B cell (primary cell): Measurements from ENCODE around the gene SLC44A1. TPM values are rescaled to one million over a fixed set of nuclear protein-coding genes. Genes with fewer than 3 reads are reported as not detected.
"Not testable (repeated sequence)": the region's sequence is repeated elsewhere in the genome, so short reads cannot be mapped to it uniquely, and the experiment has no call there.

ENCODE experiments used
- ATAC-seq: fragments of 200-7000 bp; cut with Tn5 transposase; one replicate; pipeline ENCODE4 v1.10.0; 2021; ENCODE audit warnings: low read depth, mild to moderate bottlenecking, moderate number of reproducible peaks, moderate library complexity
- CTCF ChIA-PET: fragments of 350-600 bp; sonication (Branson Sonifier 250); formaldehyde crosslinking; loops from one replicate; lab custom pipeline; 2021; ENCODE audit warnings: antibody characterized with exemption, inconsistent platforms; lab: Charles Lee
- POLR2A ChIA-PET: fragments of 350-600 bp; sonication (Branson Sonifier 250); formaldehyde crosslinking; loops from one replicate; lab custom pipeline; 2021; ENCODE audit warnings: antibody characterized with exemption; lab: Charles Lee
- DNase-seq: peaks from one replicate; pipeline ENCODE4 v3.0.0; 2013
- H2AFZ ChIP-seq: 2 replicates; pipeline ENCODE4 v1.6.1; 2012; ENCODE audit warnings: mild to moderate bottlenecking, low read depth, low read length; ENCODE audit not compliant: insufficient read depth, poor library complexity, severe bottlenecking
- H3K27ac ChIP-seq, 2 donors: 1 replicate in 1 of 2; 2 replicates in 1 of 2; pipeline ENCODE4 v1.5.1; 2012 to 2013; ENCODE audit warnings: low read length in 2 of 2, mild to moderate bottlenecking in 2 of 2, moderate library complexity in 1 of 2
- H3K27me3 ChIP-seq, 4 experiments: fragments of 200-600 bp in 1 of 4; sonication (generic) in 1 of 4; replicated peaks in 1 of 4; 1 replicate in 2 of 4; 2 replicates in 2 of 4; pipeline versions ENCODE4 v1.6.1 to v1.7.0; 2013 to 2016; ENCODE audit warnings: low read length in 3 of 4, mild to moderate bottlenecking in 2 of 4, mixed read lengths in 1 of 4, moderate library complexity in 1 of 4; ENCODE audit not compliant: insufficient read depth in 4 of 4, control insufficient read depth in 3 of 4; ENCODE audit errors: control extremely low read depth in 1 of 4
- H3K36me3 ChIP-seq, 2 experiments: replicated peaks in 1 of 2; 1 replicate in 1 of 2; 2 replicates in 1 of 2; pipeline versions ENCODE4 v1.6.1 to v1.7.1; 2013; ENCODE audit warnings: low read length in 1 of 2; ENCODE audit not compliant: insufficient read depth in 2 of 2, control insufficient read depth in 1 of 2; ENCODE audit errors: control extremely low read depth in 1 of 2, extremely low read depth in 1 of 2
- H3K4me1 ChIP-seq, 2 donors: fragments of 200-600 bp in 1 of 2; sonication (generic) in 1 of 2; 1 replicate in 1 of 2; 2 replicates in 1 of 2; pipeline versions ENCODE4 v1.5.1 to v1.6.1; 2013 to 2017; ENCODE audit warnings: low read length in 2 of 2; ENCODE audit not compliant: control insufficient read depth in 2 of 2, insufficient read depth in 2 of 2
- H3K4me2 ChIP-seq: replicated peaks from 2 replicates; pipeline ENCODE3; 2012; ENCODE audit warnings: mild to moderate bottlenecking, low read depth, low read length; ENCODE audit not compliant: poor library complexity, severe bottlenecking
- H3K4me3 ChIP-seq, 5 experiments: fragments of 200-600 bp in 1 of 5; sonication (generic) in 1 of 5; 1 replicate in 3 of 5; 2 replicates in 2 of 5; pipeline versions ENCODE4 v1.5.1 to v1.7.0; 2011 to 2016; ENCODE audit warnings: low read length in 4 of 5, mild to moderate bottlenecking in 4 of 5, low read depth in 2 of 5, control low read depth in 1 of 5, moderate library complexity in 1 of 5; ENCODE audit not compliant: insufficient read depth in 1 of 5; ENCODE audit errors: control extremely low read depth in 1 of 5, extremely low read depth in 1 of 5
- H3K79me2 ChIP-seq: fragments of 200-600 bp; sonication (generic); one replicate; pipeline ENCODE4 v1.6.0; 2016; ENCODE audit warnings: low read length; ENCODE audit not compliant: control insufficient read depth, insufficient read depth
- H3K9ac ChIP-seq: fragments of 200-600 bp; sonication (generic); 2 replicates; pipeline ENCODE4 v1.6.1; 2017; ENCODE audit warnings: mild to moderate bottlenecking, low read length, moderate library complexity
- H3K9me3 ChIP-seq, 3 donors: one replicate each; pipeline versions ENCODE4 v1.6.1 to v1.7.1; 2013; ENCODE audit warnings: low read length in 2 of 3; ENCODE audit not compliant: control insufficient read depth in 2 of 3, insufficient read depth in 1 of 3; ENCODE audit errors: control extremely low read depth in 1 of 3
- H4K20me1 ChIP-seq: 2 replicates; pipeline ENCODE4 v1.6.0; 2012; ENCODE audit warnings: mild to moderate bottlenecking, low read length; ENCODE audit not compliant: insufficient read depth, control insufficient read depth, poor library complexity, severe bottlenecking
- H3K27ac Mint-ChIP-seq: one replicate; pipeline ENCODE4 v1.8.0; 2021; ENCODE audit warnings: mixed read lengths
- H3K27me3 Mint-ChIP-seq: one replicate; pipeline ENCODE4 v1.8.0; 2021; ENCODE audit warnings: mixed read lengths
- H3K4me1 Mint-ChIP-seq: one replicate; pipeline ENCODE4 v1.8.0; 2021; ENCODE audit warnings: mixed read lengths
- H3K4me3 Mint-ChIP-seq: one replicate; pipeline ENCODE4 v1.8.0; 2021; ENCODE audit warnings: mixed read lengths
- H3K9me3 Mint-ChIP-seq: one replicate; pipeline ENCODE4 v1.8.0; 2022; ENCODE audit warnings: mixed read lengths; ENCODE audit not compliant: insufficient read depth
- CTCF ChIP-seq: fragments of 200-600 bp; IDR thresholded peaks from one replicate; pipeline ENCODE4 v1.8.0; 2022; ENCODE audit warnings: antibody characterized with exemption, mild to moderate bottlenecking
- EZH2 ChIP-seq: IDR thresholded peaks from 2 replicates; pipeline ENCODE4 v1.6.1; 2012; ENCODE audit warnings: borderline replicate concordance, low read depth, mild to moderate bottlenecking, moderate library complexity, low read length; ENCODE audit not compliant: insufficient read depth, poor library complexity, severe bottlenecking
- WGBS: methylation state at CpG from one replicate; pipeline ENCODE4 v1.1.5; 2013; ENCODE audit warnings: missing lambda C conversion rate; ENCODE audit not compliant: insufficient coverage; 5-methylcytosine and 5-hydroxymethylcytosine counted together
- intact Hi-C: fragments of 100-400 bp; cut with micrococcal nuclease; formaldehyde crosslinking; loops from one replicate; pipeline ENCODE4 v1.10.0; 2022
- polyA plus RNA-seq: library from polyadenylated mRNA; depleted of rRNA; stranded (reverse); fragments of >200 nt; gene quantifications from 2 replicates; pipeline ENCODE4 v1.2.3, GENCODE V29; 2012
- total RNA-seq, 2 donors: library from RNA; stranded (reverse); fragments of 120-200 nt in 1 of 2; gene quantifications; 1 replicate in 1 of 2; 2 replicates in 1 of 2; pipeline versions ENCODE4 v1.2.3 to v1.2.4, GENCODE V29; 2013 to 2022

SLC44A1 gene
- total and polyA plus RNA-seq, 2 donors (not counting 1 experiment from before 2014, with no cell fraction given) = 2.2 to 17.7 TPM

- no peaks in the 10 kb centered on the region for H3K36me3 ChIP-seq
- intact Hi-C loops = no loop called here
- H4K20me1 ChIP-seq = no peaks in the 10 kb centered on the region
- TF ChIP-seq EZH2 (no peak), CTCF (no peak)
- no peaks in the 10 kb centered on the region for H3K9me3 ChIP-seq
- H3K27ac Mint-ChIP-seq = no peak overlapping the region
- no peak overlapping the region for H3K4me2 ChIP-seq
- DNase-seq (no peak), ATAC-seq (no peak)
- no peak overlapping the region for H3K4me3 Mint-ChIP-seq
- H3K4me3 ChIP-seq = no peak overlapping the region
- ChIA-PET POLR2A (no interaction called here), CTCF (interaction anchor here (0.7 to 2.6 kb wide), 2 partner anchors 11 to 1080 kb away, joined by 3 to 10 read pairs; partner anchors contain the start of gene SLC44A1)
- no peak overlapping the region for H3K9ac ChIP-seq
- H3K4me1 ChIP-seq = peaks cover 5 to 20% of the 10 kb centered on the region in 2 donors
- peaks cover 20% of the 10 kb centered on the region for H3K4me1 Mint-ChIP-seq
- peaks cover 30% of the 10 kb centered on the region for H3K79me2 ChIP-seq
- no peak overlapping the region for H3K27ac ChIP-seq
- H3K27me3 ChIP-seq = no peaks in the 10 kb centered on the region
- no peak overlapping the region for H2AFZ ChIP-seq
- H3K27me3 Mint-ChIP-seq = no peaks in the 10 kb centered on the region
- H3K9me3 Mint-ChIP-seq = no peaks in the 10 kb centered on the region
These were observed 11.0 kb downstream of the SLC44A1 start for GRCh38 chr9:105255421-105255820.

- H3K27me3 Mint-ChIP-seq, H2AFZ ChIP-seq, CTCF ChIA-PET, H3K4me3 Mint-ChIP-seq, POLR2A ChIA-PET, H3K27ac ChIP-seq, ATAC-seq, H3K9me3 Mint-ChIP-seq, H3K9ac ChIP-seq, H3K4me2 ChIP-seq, H3K27ac Mint-ChIP-seq, H3K27me3 ChIP-seq, intact Hi-C loops, H3K4me3 ChIP-seq, DNase-seq, H4K20me1 ChIP-seq, H3K36me3 ChIP-seq, H3K9me3 ChIP-seq: not testable (repeated sequence)
- H3K4me1 ChIP-seq = peaks cover 5 to 20% of the 10 kb centered on the region in 2 donors
- H3K4me1 Mint-ChIP-seq = peaks cover 20% of the 10 kb centered on the region
- WGBS = no CpG with 5 or more reads among the region's 4 CpGs
- peaks cover 20% of the 10 kb centered on the region for H3K79me2 ChIP-seq
These were observed 12.1 kb downstream of the SLC44A1 start for GRCh38 chr9:105256569-105256968.
